ENCODE results near the gene ZNF664. TPM values are rescaled to one million over a fixed set of nuclear protein-coding genes. Genes with fewer than 3 reads are reported as not detected.
A peak's percentile ranks its signal among the peaks of the same experiment; 100 is the strongest.

Gene ZNF664
- polyA plus RNA-seq, 2 donors, result 16.6 to 18.3 TPM

DNA sequence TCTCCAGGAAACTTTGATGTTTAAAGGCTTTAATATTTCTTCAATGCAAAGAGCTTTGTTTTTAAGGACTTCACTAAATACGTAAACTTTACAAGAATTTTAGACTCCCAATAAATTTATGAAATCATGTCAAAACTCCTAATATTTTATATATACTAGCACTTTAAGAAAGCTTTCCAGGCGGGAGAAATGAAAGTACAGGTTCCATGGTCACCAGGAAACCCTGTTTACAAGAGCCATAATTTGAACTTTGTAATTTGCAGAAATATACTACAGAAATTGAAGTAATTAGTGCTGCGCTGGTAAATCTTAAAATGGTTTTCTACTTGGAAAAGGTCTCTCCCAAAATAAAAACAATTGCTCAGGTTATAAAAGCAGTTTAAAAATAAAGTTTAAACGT, 9.2 kb upstream of the ZNF664 start:
- no peak overlapping the region for H3K27ac ChIP-seq (ENCODE audit: low read depth in 2 of 2, low read length in 1 of 2)
- no peaks in the 10 kb centered on the region for H3K4me1 ChIP-seq (ENCODE audit: control insufficient read depth in 2 of 2, insufficient read depth in 2 of 2, low read length in 1 of 2)
- no peak overlapping the region for H3K4me3 ChIP-seq (ENCODE audit: low read depth in 1 of 2, low read length in 2 of 2)
- WGBS, 2 donors, result 88 to 96% methylated on average over 4 of the region's 4 CpGs
- H3K36me3 ChIP-seq (ENCODE audit: control insufficient read depth in 2 of 2, insufficient read depth in 2 of 2, low read length in 1 of 2), result no peaks in the 10 kb centered on the region
- no peaks in the 10 kb centered on the region for H3K27me3 ChIP-seq (ENCODE audit: control insufficient read depth in 1 of 2, insufficient read depth in 2 of 2, low read length in 2 of 2)
- no peaks in the 10 kb centered on the region for H3K9me3 ChIP-seq (ENCODE audit: control insufficient read depth in 2 of 2, insufficient read depth in 1 of 2, low read depth in 1 of 2, low read length in 1 of 2)

DNA sequence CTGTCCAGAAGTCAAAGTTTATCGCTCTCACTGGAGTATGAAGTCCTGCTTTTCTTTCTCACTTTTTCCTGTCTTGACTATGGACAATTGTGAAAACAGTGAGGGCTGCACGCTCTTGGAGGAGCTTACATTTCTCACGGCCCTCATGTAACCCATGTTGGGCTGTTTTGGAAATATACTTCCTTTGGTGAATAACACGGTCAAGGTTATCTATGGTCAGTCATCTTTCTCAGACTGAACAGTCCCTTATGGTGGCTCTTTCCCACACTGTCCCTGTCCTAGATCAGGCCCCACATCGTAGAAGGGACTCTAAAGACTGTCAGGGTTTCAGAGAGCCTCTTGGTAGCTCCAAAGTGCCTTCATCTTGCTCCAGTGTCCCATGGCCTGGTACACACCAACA, 7.6 kb upstream of the ZNF664 start:
- 67 to 73% methylated on average over 5 of the region's 5 CpGs for WGBS, 2 donors
- H3K4me3 ChIP-seq (ENCODE audit: low read depth in 1 of 2, low read length in 2 of 2), result no peak overlapping the region
- no peaks in the 10 kb centered on the region for H3K36me3 ChIP-seq (ENCODE audit: control insufficient read depth in 2 of 2, insufficient read depth in 2 of 2, low read length in 1 of 2)
- no peaks in the 10 kb centered on the region for H3K9me3 ChIP-seq (ENCODE audit: control insufficient read depth in 2 of 2, insufficient read depth in 1 of 2, low read depth in 1 of 2, low read length in 1 of 2)
- H3K27ac ChIP-seq (ENCODE audit: low read depth in 2 of 2, low read length in 1 of 2), result no peak overlapping the region
- H3K4me1 ChIP-seq (ENCODE audit: control insufficient read depth in 2 of 2, insufficient read depth in 2 of 2, low read length in 1 of 2), result no peaks in the 10 kb centered on the region
- H3K27me3 ChIP-seq (ENCODE audit: control insufficient read depth in 1 of 2, insufficient read depth in 2 of 2, low read length in 2 of 2), result no peaks in the 10 kb centered on the region

DNA sequence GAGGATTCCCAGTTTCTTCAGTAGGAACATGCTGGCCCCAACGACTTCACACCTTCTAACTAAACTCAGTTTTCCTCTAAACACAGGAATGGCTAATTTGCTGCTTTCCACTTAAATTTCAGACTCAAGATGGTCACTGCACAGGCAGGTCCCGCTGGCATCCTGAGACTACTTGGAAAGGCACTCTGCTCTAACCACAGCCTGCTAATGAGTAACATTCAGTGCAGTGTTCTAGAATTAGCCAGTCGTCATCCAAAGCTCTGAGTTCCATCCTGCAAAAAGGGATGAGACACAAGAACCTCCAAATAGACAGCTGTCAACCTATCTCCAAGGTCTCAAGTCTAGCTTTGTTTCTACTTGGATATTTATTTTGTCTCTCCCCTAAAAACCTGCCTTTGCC, 6.4 kb upstream of the ZNF664 start:
- Histone ChIP-seq H3K27me3 (ENCODE audit: control insufficient read depth in 1 of 2, insufficient read depth in 2 of 2, low read length in 2 of 2) (no peaks in the 10 kb centered on the region), H3K36me3 (ENCODE audit: control insufficient read depth in 2 of 2, insufficient read depth in 2 of 2, low read length in 1 of 2) (no peaks in the 10 kb centered on the region), H3K9me3 (ENCODE audit: control insufficient read depth in 2 of 2, insufficient read depth in 1 of 2, low read depth in 1 of 2, low read length in 1 of 2) (no peaks in the 10 kb centered on the region), H3K4me3 (ENCODE audit: low read depth in 1 of 2, low read length in 2 of 2) (no peak overlapping the region), H3K27ac (ENCODE audit: low read depth in 2 of 2, low read length in 1 of 2) (no peak overlapping the region), H3K4me1 (ENCODE audit: control insufficient read depth in 2 of 2, insufficient read depth in 2 of 2, low read length in 1 of 2) (no peaks in the 10 kb centered on the region)
- WGBS, 2 donors, result 80 to 84% methylated on average over 3 of the region's 3 CpGs

DNA sequence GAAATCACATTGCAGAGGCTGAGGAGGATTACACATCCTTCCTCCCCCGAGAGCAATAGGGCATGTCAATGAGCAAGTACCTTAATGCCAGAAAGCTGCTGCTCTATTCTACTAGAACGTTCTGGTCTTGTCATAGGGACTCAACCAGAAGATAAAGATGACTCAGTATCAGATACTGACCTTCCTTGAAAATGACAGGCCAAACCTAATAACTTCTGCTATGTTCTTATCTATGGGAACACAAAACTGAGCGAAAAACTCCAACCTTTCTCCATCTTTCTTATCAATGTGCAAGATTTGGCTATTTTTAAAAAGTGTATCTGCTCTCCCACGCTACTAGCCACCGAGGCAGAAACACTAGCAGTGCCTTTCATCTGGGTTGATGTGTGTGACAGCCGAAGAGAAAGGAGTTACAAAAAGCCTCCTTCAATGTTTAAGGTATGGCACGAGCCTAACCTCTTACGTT, 5.9 kb upstream of the ZNF664 start:
- H3K9me3 ChIP-seq (ENCODE audit: control insufficient read depth in 2 of 2, insufficient read depth in 1 of 2, low read depth in 1 of 2, low read length in 1 of 2), result no peaks in the 10 kb centered on the region
- 85 to 89% methylated on average over 8 of the region's 8 CpGs for WGBS, 2 donors
- no peaks in the 10 kb centered on the region for H3K4me1 ChIP-seq (ENCODE audit: control insufficient read depth in 2 of 2, insufficient read depth in 2 of 2, low read length in 1 of 2)
- H3K4me3 ChIP-seq (ENCODE audit: low read depth in 1 of 2, low read length in 2 of 2), result no peak overlapping the region
- no peaks in the 10 kb centered on the region for H3K27me3 ChIP-seq (ENCODE audit: control insufficient read depth in 1 of 2, insufficient read depth in 2 of 2, low read length in 2 of 2)
- no peak overlapping the region for H3K27ac ChIP-seq (ENCODE audit: low read depth in 2 of 2, low read length in 1 of 2)
- H3K36me3 ChIP-seq (ENCODE audit: control insufficient read depth in 2 of 2, insufficient read depth in 2 of 2, low read length in 1 of 2), result no peaks in the 10 kb centered on the region

- no peaks in the 10 kb centered on the region for H3K4me1 ChIP-seq (ENCODE audit: control insufficient read depth in 2 of 2, insufficient read depth in 2 of 2, low read length in 1 of 2)
- H3K27me3 ChIP-seq (ENCODE audit: control insufficient read depth in 1 of 2, insufficient read depth in 2 of 2, low read length in 2 of 2), result no peaks in the 10 kb centered on the region
- H3K4me3 ChIP-seq (ENCODE audit: low read depth in 1 of 2, low read length in 2 of 2), result peak overlapping the region; percentile 68 to 91
- H3K9me3 ChIP-seq (ENCODE audit: control insufficient read depth in 2 of 2, insufficient read depth in 1 of 2, low read depth in 1 of 2, low read length in 1 of 2), result no peaks in the 10 kb centered on the region
- H3K36me3 ChIP-seq (ENCODE audit: control insufficient read depth in 2 of 2, insufficient read depth in 2 of 2, low read length in 1 of 2), result no peaks in the 10 kb centered on the region
- 23 to 30% methylated on average over 10 of the region's 10 CpGs for WGBS, 2 donors
- H3K27ac ChIP-seq (ENCODE audit: low read depth in 2 of 2, low read length in 1 of 2), result peak overlapping the region; percentile 82 to 91
Measured at GRCh38 chr12:123971449-123971769, 1.6 kb upstream of the ZNF664 start.

DNA sequence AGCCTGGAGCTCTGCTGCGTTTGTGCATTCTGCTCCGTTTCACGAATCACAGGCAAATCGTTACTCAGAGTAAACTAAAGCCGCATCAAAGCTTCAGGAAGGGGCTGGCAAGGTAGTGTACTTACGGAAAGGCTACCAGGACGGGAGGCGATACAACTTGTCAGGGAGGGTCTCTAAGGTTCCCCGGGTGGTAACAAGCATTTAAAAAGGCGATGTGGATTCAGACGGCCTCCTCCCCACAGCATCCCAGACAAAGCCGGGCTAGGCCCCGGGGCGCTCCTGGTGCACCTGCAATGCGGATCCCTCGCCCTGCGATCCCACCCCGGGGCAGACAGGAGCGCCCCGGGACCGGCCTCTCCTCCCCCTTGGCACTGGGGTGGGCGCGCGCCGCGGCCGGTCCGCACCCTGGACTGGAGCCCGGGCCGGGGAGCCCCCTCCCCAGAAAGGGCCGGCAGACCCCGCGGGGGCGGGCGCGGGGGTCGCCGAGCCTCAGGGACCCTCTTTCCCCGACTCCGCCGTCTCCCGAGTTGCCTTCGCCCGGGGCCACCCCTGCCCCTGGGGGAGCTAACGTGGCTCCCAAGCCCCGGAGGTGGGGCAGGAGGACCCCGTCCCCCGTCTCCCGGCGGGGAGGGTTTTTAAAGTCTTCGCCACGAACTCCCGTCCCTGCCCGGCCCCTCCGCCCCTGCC, 1.1 kb upstream of the ZNF664 start:
- no peaks in the 10 kb centered on the region for H3K36me3 ChIP-seq (ENCODE audit: control insufficient read depth in 2 of 2, insufficient read depth in 2 of 2, low read length in 1 of 2)
- WGBS, 2 donors, result 0 to 1% methylated on average over 32 to 55 of the region's 55 CpGs
- peak overlapping the region; percentile 82 to 91 for H3K27ac ChIP-seq (ENCODE audit: low read depth in 2 of 2, low read length in 1 of 2)
- peak overlapping the region; percentile 68 to 91 for H3K4me3 ChIP-seq (ENCODE audit: low read depth in 1 of 2, low read length in 2 of 2)
- no peaks in the 10 kb centered on the region for H3K9me3 ChIP-seq (ENCODE audit: control insufficient read depth in 2 of 2, insufficient read depth in 1 of 2, low read depth in 1 of 2, low read length in 1 of 2)
- no peaks in the 10 kb centered on the region for H3K4me1 ChIP-seq (ENCODE audit: control insufficient read depth in 2 of 2, insufficient read depth in 2 of 2, low read length in 1 of 2)
- H3K27me3 ChIP-seq (ENCODE audit: control insufficient read depth in 1 of 2, insufficient read depth in 2 of 2, low read length in 2 of 2), result no peaks in the 10 kb centered on the region

GRCh38 chr12:123973552-123974341, 732 bp downstream of the ZNF664 start:
- Histone ChIP-seq H3K9me3 (ENCODE audit: control insufficient read depth in 2 of 2, insufficient read depth in 1 of 2, low read depth in 1 of 2, low read length in 1 of 2) (no peaks in the 10 kb centered on the region), H3K4me1 (ENCODE audit: control insufficient read depth in 2 of 2, insufficient read depth in 2 of 2, low read length in 1 of 2) (no peaks in the 10 kb centered on the region), H3K27me3 (ENCODE audit: control insufficient read depth in 1 of 2, insufficient read depth in 2 of 2, low read length in 2 of 2) (no peaks in the 10 kb centered on the region), H3K36me3 (ENCODE audit: control insufficient read depth in 2 of 2, insufficient read depth in 2 of 2, low read length in 1 of 2) (no peaks in the 10 kb centered on the region), H3K4me3 (ENCODE audit: low read depth in 1 of 2, low read length in 2 of 2) (peak overlapping the region; percentile 85 to 91), H3K27ac (ENCODE audit: low read depth in 2 of 2, low read length in 1 of 2) (peak overlapping the region; percentile 34 to 64)
- WGBS, 2 donors, result 2% methylated on average over 62 to 69 of the region's 69 CpGs

- no peak overlapping the region for H3K27ac ChIP-seq (ENCODE audit: low read depth in 2 of 2, low read length in 1 of 2)
- no peaks in the 10 kb centered on the region for H3K9me3 ChIP-seq (ENCODE audit: control insufficient read depth in 2 of 2, insufficient read depth in 1 of 2, low read depth in 1 of 2, low read length in 1 of 2)
- WGBS, 2 donors, result 88 to 91% methylated on average over 7 of the region's 7 CpGs
- H3K4me1 ChIP-seq (ENCODE audit: control insufficient read depth in 2 of 2, insufficient read depth in 2 of 2, low read length in 1 of 2), result no peaks in the 10 kb centered on the region
- H3K27me3 ChIP-seq (ENCODE audit: control insufficient read depth in 1 of 2, insufficient read depth in 2 of 2, low read length in 2 of 2), result no peaks in the 10 kb centered on the region
- no peaks in the 10 kb centered on the region for H3K36me3 ChIP-seq (ENCODE audit: control insufficient read depth in 2 of 2, insufficient read depth in 2 of 2, low read length in 1 of 2)
- H3K4me3 ChIP-seq (ENCODE audit: low read depth in 1 of 2, low read length in 2 of 2), result no peak overlapping the region
Measured at GRCh38 chr12:123976227-123976826, 3.3 kb downstream of the ZNF664 start.

- Histone ChIP-seq H3K27me3 (ENCODE audit: control insufficient read depth in 1 of 2, insufficient read depth in 2 of 2, low read length in 2 of 2) (no peaks in the 10 kb centered on the region), H3K36me3 (ENCODE audit: control insufficient read depth in 2 of 2, insufficient read depth in 2 of 2, low read length in 1 of 2) (no peaks in the 10 kb centered on the region), H3K4me1 (ENCODE audit: control insufficient read depth in 2 of 2, insufficient read depth in 2 of 2, low read length in 1 of 2) (no peaks in the 10 kb centered on the region), H3K4me3 (ENCODE audit: low read depth in 1 of 2, low read length in 2 of 2) (no peak overlapping the region), H3K9me3 (ENCODE audit: control insufficient read depth in 2 of 2, insufficient read depth in 1 of 2, low read depth in 1 of 2, low read length in 1 of 2) (no peaks in the 10 kb centered on the region), H3K27ac (ENCODE audit: low read depth in 2 of 2, low read length in 1 of 2) (no peak overlapping the region)
- WGBS, 2 donors, result 94 to 96% methylated on average over 6 of the region's 6 CpGs
Measured at GRCh38 chr12:123979566-123979965, 6.6 kb downstream of the ZNF664 start.

All from esophagus (tissue), 2 donors.